Mucosa of stomach (tissue), 1 donor: Measurements from ENCODE around the gene NIP7.
"Not testable (repeated sequence)": the region's sequence is repeated elsewhere in the genome, so short reads cannot be mapped to it uniquely, and the experiment has no call there.

Source experiments
- H3K27me3 ChIP-seq: one replicate; pipeline ENCODE4 v1.7.0; 2013; ENCODE audit warnings: mild to moderate bottlenecking, low read length; ENCODE audit not compliant: control insufficient read depth, insufficient read depth
- H3K36me3 ChIP-seq: one replicate; pipeline ENCODE4 v1.7.0; 2013; ENCODE audit warnings: low read length; ENCODE audit not compliant: control insufficient read depth, insufficient read depth
- H3K4me1 ChIP-seq: one replicate; pipeline ENCODE4 v1.7.0; 2013; ENCODE audit warnings: mild to moderate bottlenecking, low read length; ENCODE audit not compliant: control insufficient read depth, insufficient read depth
- H3K4me3 ChIP-seq: one replicate; pipeline ENCODE4 v1.7.0; 2013; ENCODE audit warnings: low read length
- H3K9ac ChIP-seq: one replicate; pipeline ENCODE4 v1.7.0; 2013; ENCODE audit warnings: mild to moderate bottlenecking, low read length, moderate library complexity
- H3K9me3 ChIP-seq: one replicate; pipeline ENCODE4 v1.7.0; 2013; ENCODE audit warnings: mild to moderate bottlenecking, low read length, moderate library complexity; ENCODE audit not compliant: control insufficient read depth
- donor health status: Pancreatic carcinoma.

NIP7 gene

GRCh38 chr16:69339289-69340094, at the start of gene NIP7, which contains the start of gene COG8:
Gene NIP7, plus strand, starts transcription at chr16:69339772. Its CDS starts 58 bp downstream, at chr16:69339830.
Gene COG8, minus strand, starts transcription at chr16:69339564. Its CDS starts 12 bp downstream, at chr16:69339552.
- Histone ChIP-seq H3K27me3 (no peaks in the 10 kb centered on the region), H3K9me3 (no peaks in the 10 kb centered on the region), H3K4me3 (peak within 1 kb of the TSS; percentile 85), H3K4me1 (peaks cover 7% of the 10 kb centered on the region), H3K36me3 (no peaks in the 10 kb centered on the region), H3K9ac (peak within 1 kb of the TSS; percentile 78)

- H3K4me1 ChIP-seq, H3K27me3 ChIP-seq, H3K9ac ChIP-seq, H3K4me3 ChIP-seq, H3K9me3 ChIP-seq, H3K36me3 ChIP-seq: not testable (repeated sequence)
Measured at GRCh38 chr16:69291657-69292056, 47.9 kb upstream of the NIP7 start.

- H3K4me1 ChIP-seq: no peaks in the 10 kb centered on the region
- no peaks in the 10 kb centered on the region for H3K27me3 ChIP-seq
- no peaks in the 10 kb centered on the region for H3K9me3 ChIP-seq
- no peaks in the 10 kb centered on the region for H3K36me3 ChIP-seq
- no peak overlapping the region for H3K4me3 ChIP-seq
- no peak overlapping the region for H3K9ac ChIP-seq
Measured at GRCh38 chr16:69293401-69293800, 46.2 kb upstream of the NIP7 start.

- Histone ChIP-seq H3K4me1 (no peaks in the 10 kb centered on the region), H3K27me3 (no peaks in the 10 kb centered on the region), H3K4me3 (no peak overlapping the region), H3K9me3 (no peaks in the 10 kb centered on the region), H3K9ac (no peak overlapping the region), H3K36me3 (no peaks in the 10 kb centered on the region)
Measured at GRCh38 chr16:69294051-69294450, 45.5 kb upstream of the NIP7 start.

GRCh38 chr16:69296771-69297170, 42.8 kb upstream of the NIP7 start:
- H3K9me3 ChIP-seq, H3K9ac ChIP-seq, H3K4me1 ChIP-seq, H3K4me3 ChIP-seq, H3K36me3 ChIP-seq, H3K27me3 ChIP-seq: not testable (repeated sequence)

GRCh38 chr16:69298261-69298660, 41.3 kb upstream of the NIP7 start:
- no peaks in the 10 kb centered on the region for H3K9me3 ChIP-seq
- H3K9ac ChIP-seq: no peak overlapping the region
- no peak overlapping the region for H3K4me3 ChIP-seq
- H3K27me3 ChIP-seq: no peaks in the 10 kb centered on the region
- no peaks in the 10 kb centered on the region for H3K4me1 ChIP-seq
- H3K36me3 ChIP-seq: no peaks in the 10 kb centered on the region

GRCh38 chr16:69301187-69301586, 38.4 kb upstream of the NIP7 start:
- Histone ChIP-seq H3K9me3 (no peaks in the 10 kb centered on the region), H3K4me3 (no peak overlapping the region), H3K36me3 (no peaks in the 10 kb centered on the region), H3K9ac (no peak overlapping the region), H3K4me1 (no peaks in the 10 kb centered on the region), H3K27me3 (no peaks in the 10 kb centered on the region)

- no peaks in the 10 kb centered on the region for H3K4me1 ChIP-seq
- no peaks in the 10 kb centered on the region for H3K9me3 ChIP-seq
- no peak overlapping the region for H3K4me3 ChIP-seq
- no peak overlapping the region for H3K9ac ChIP-seq
- no peaks in the 10 kb centered on the region for H3K36me3 ChIP-seq
- no peaks in the 10 kb centered on the region for H3K27me3 ChIP-seq
Measured at GRCh38 chr16:69301861-69302260, 37.7 kb upstream of the NIP7 start.

- Histone ChIP-seq H3K9ac (no peak overlapping the region), H3K9me3 (no peaks in the 10 kb centered on the region), H3K36me3 (no peaks in the 10 kb centered on the region), H3K4me1 (no peaks in the 10 kb centered on the region), H3K4me3 (no peak overlapping the region), H3K27me3 (no peaks in the 10 kb centered on the region)
Measured at GRCh38 chr16:69302301-69302700, 37.3 kb upstream of the NIP7 start.

GRCh38 chr16:69306031-69306430, 33.5 kb upstream of the NIP7 start:
- Histone ChIP-seq H3K36me3 (no peaks in the 10 kb centered on the region), H3K4me3 (no peak overlapping the region), H3K9me3 (no peaks in the 10 kb centered on the region), H3K9ac (no peak overlapping the region), H3K4me1 (no peaks in the 10 kb centered on the region), H3K27me3 (no peaks in the 10 kb centered on the region)

- Histone ChIP-seq H3K36me3 (no peaks in the 10 kb centered on the region), H3K9ac (no peak overlapping the region), H3K4me1 (peaks cover 2% of the 10 kb centered on the region), H3K9me3 (no peaks in the 10 kb centered on the region), H3K27me3 (no peaks in the 10 kb centered on the region), H3K4me3 (no peak overlapping the region)
Measured at GRCh38 chr16:69307091-69307490, 32.5 kb upstream of the NIP7 start.

- H3K9ac ChIP-seq: no peak overlapping the region
- H3K9me3 ChIP-seq: no peaks in the 10 kb centered on the region
- peaks cover 4% of the 10 kb centered on the region for H3K4me1 ChIP-seq
- no peak overlapping the region for H3K4me3 ChIP-seq
- H3K36me3 ChIP-seq: no peaks in the 10 kb centered on the region
- H3K27me3 ChIP-seq: no peaks in the 10 kb centered on the region
Measured at GRCh38 chr16:69307856-69308255, 31.7 kb upstream of the NIP7 start.
